ENCODE measurements around the gene CCDC12. TPM values are rescaled to one million over a fixed set of nuclear protein-coding genes. Genes with fewer than 3 reads are reported as not detected.

CCDC12 gene
- total and polyA plus RNA-seq, 2 donors (not counting 1 experiment from before 2014, with no cell fraction given), result 84.0 to 97.3 TPM

GRCh38 chr3:46959161-46959511, 17.4 kb downstream of the CCDC12 start:
- no peaks in the 10 kb centered on the region for H3K27me3 Mint-ChIP-seq
- peaks cover 92% of the 10 kb centered on the region for H4K20me1 ChIP-seq (ENCODE audit: control insufficient read depth, insufficient read depth, low read length, poor library complexity, severe bottlenecking)
- H3K4me2 ChIP-seq (replicated peaks; ENCODE audit: low read depth, low read length, poor library complexity, severe bottlenecking), result peak overlapping the region; percentile 24
- intact Hi-C loops (cut with micrococcal nuclease), result no loop called here
- H3K9me3 Mint-ChIP-seq (ENCODE audit: insufficient read depth), result no peaks in the 10 kb centered on the region
- ChIA-PET POLR2A (interaction anchor here (0.8 to 1.4 kb wide), 5 partner anchors 9 to 58 kb away, joined by 3 to 4 read pairs (median 4); partner anchors contain the start of gene CCDC12), CTCF (interaction anchor here (1.0 to 2.3 kb wide), 3 partner anchors 18 to 50 kb away, joined by 3 to 9 read pairs (median 4); no protein-coding TSS in a partner anchor)
- H3K4me1 ChIP-seq (ENCODE audit: control insufficient read depth in 2 of 2, insufficient read depth in 2 of 2, low read length in 2 of 2), result peaks cover 68 to 73% of the 10 kb centered on the region in 2 donors
- H3K27me3 ChIP-seq (replicated peaks in 1 of 4; ENCODE audit: control extremely low read depth in 1 of 4, control insufficient read depth in 3 of 4, insufficient read depth in 4 of 4, low read length in 3 of 4), result no peaks in the 10 kb centered on the region
- DNase-seq (no peak), ATAC-seq (ENCODE audit: low read depth) (peak; percentile 49)
- peak overlapping the region; percentile 50 for H3K4me3 Mint-ChIP-seq
- peaks cover 0 to 29% of the 10 kb centered on the region in 2 experiments for H3K36me3 ChIP-seq (replicated peaks in 1 of 2; ENCODE audit: control extremely low read depth in 1 of 2, control insufficient read depth in 1 of 2, extremely low read depth in 1 of 2, insufficient read depth in 2 of 2, low read length in 1 of 2)
- TF ChIP-seq CTCF (IDR thresholded peaks at IDR 0.05) (no peak), EZH2 (IDR thresholded peaks at IDR 0.05; ENCODE audit: borderline replicate concordance, insufficient read depth, low read depth, low read length, poor library complexity, severe bottlenecking) (no peak)
- no peak overlapping the region for H3K9ac ChIP-seq (ENCODE audit: low read length)
- peaks cover 82% of the 10 kb centered on the region for H3K4me1 Mint-ChIP-seq
- peak overlapping the region; percentile 92 for H3K27ac Mint-ChIP-seq
- no peaks in the 10 kb centered on the region for H3K9me3 ChIP-seq (ENCODE audit: control extremely low read depth in 1 of 3, control insufficient read depth in 2 of 3, insufficient read depth in 1 of 3, low read length in 2 of 3)
- no peak overlapping the region for H2AFZ ChIP-seq (ENCODE audit: insufficient read depth, low read depth, low read length, poor library complexity, severe bottlenecking)
- H3K79me2 ChIP-seq (ENCODE audit: control insufficient read depth, insufficient read depth, low read length), result peaks cover 96% of the 10 kb centered on the region
- H3K27ac ChIP-seq (ENCODE audit: low read length in 2 of 2), result peak overlapping the region in 1 of 2 donors; percentile 31
- H3K4me3 ChIP-seq (ENCODE audit: control extremely low read depth in 1 of 5, extremely low read depth in 1 of 5, insufficient read depth in 1 of 5, low read depth in 2 of 5, low read length in 4 of 5), result no peak overlapping the region
- 83% methylated on average over 3 of the region's 6 CpGs for WGBS (ENCODE audit: insufficient coverage)

DNA sequence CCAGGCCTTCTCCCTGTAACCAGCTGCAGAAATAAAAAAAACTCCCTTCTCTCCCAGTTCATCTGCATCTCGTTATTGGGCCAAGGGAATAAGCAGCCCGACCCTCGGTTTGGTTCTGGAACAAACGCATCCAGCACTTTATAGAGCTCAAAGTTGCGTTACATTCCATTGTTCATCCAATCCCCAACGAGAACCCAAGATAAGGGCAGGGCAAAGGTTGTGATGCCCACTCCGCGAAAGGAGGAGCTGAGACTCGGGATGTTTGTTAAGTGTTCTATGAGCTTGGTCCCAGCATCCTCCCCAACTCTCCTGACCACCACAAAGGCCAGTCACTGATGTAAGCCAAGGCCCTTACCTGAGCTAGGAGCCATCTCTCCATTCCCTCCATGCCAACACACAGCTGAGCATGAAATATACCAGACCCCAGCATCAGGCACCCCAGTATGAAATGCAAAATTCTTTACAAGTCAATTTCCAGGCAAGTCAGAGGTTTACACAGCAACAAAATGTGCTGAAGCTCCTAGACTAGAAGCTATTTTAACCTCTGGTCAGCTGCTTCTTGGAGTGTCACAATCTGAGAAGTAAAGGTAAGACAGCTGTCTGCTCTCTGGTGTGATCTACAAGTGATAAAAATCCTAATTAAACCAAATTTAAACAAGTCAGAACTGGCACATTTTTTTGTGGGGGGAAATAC, 17.9 kb downstream of the CCDC12 start:
- CTCF ChIA-PET, result interaction anchor here (0.8 to 2.3 kb wide), 5 partner anchors 9 to 49 kb away, joined by 3 to 9 read pairs (median 4); no protein-coding TSS in a partner anchor
- POLR2A ChIA-PET, result interaction anchor here (0.8 to 1.4 kb wide), 5 partner anchors 9 to 59 kb away, joined by 3 to 4 read pairs (median 4); partner anchors contain the start of gene CCDC12

More for the DNA sequence above, 17.9 kb downstream of the CCDC12 start:
- Histone ChIP-seq H3K79me2 (ENCODE audit: control insufficient read depth, insufficient read depth, low read length) (peaks cover 98% of the 10 kb centered on the region), H4K20me1 (ENCODE audit: control insufficient read depth, insufficient read depth, low read length, poor library complexity, severe bottlenecking) (peaks cover 97% of the 10 kb centered on the region), H3K36me3 (replicated peaks in 1 of 2; ENCODE audit: control extremely low read depth in 1 of 2, control insufficient read depth in 1 of 2, extremely low read depth in 1 of 2, insufficient read depth in 2 of 2, low read length in 1 of 2) (peaks cover 0 to 29% of the 10 kb centered on the region in 2 experiments), H3K27ac (ENCODE audit: low read length in 2 of 2) (peak overlapping the region in 1 of 2 donors; percentile 31), H3K4me1 (ENCODE audit: control insufficient read depth in 2 of 2, insufficient read depth in 2 of 2, low read length in 2 of 2) (peaks cover 73 to 78% of the 10 kb centered on the region in 2 donors), H3K9me3 (ENCODE audit: control extremely low read depth in 1 of 3, control insufficient read depth in 2 of 3, insufficient read depth in 1 of 3, low read length in 2 of 3) (no peaks in the 10 kb centered on the region), H3K27me3 (replicated peaks in 1 of 4; ENCODE audit: control extremely low read depth in 1 of 4, control insufficient read depth in 3 of 4, insufficient read depth in 4 of 4, low read length in 3 of 4) (no peaks in the 10 kb centered on the region), H3K9ac (ENCODE audit: low read length) (no peak overlapping the region), H3K4me3 (ENCODE audit: control extremely low read depth in 1 of 5, extremely low read depth in 1 of 5, insufficient read depth in 1 of 5, low read depth in 2 of 5, low read length in 4 of 5) (no peak overlapping the region), H3K4me2 (replicated peaks; ENCODE audit: low read depth, low read length, poor library complexity, severe bottlenecking) (peak overlapping the region; percentile 24), H2AFZ (ENCODE audit: insufficient read depth, low read depth, low read length, poor library complexity, severe bottlenecking) (no peak overlapping the region)
- no peak for DNase-seq
- no peaks in the 10 kb centered on the region for H3K27me3 Mint-ChIP-seq
- H3K9me3 Mint-ChIP-seq (ENCODE audit: insufficient read depth), result no peaks in the 10 kb centered on the region
- TF ChIP-seq CTCF (IDR thresholded peaks at IDR 0.05) (no peak), EZH2 (IDR thresholded peaks at IDR 0.05; ENCODE audit: borderline replicate concordance, insufficient read depth, low read depth, low read length, poor library complexity, severe bottlenecking) (no peak)
- peak overlapping the region; percentile 50 for H3K4me3 Mint-ChIP-seq
- peak overlapping the region; percentile 92 for H3K27ac Mint-ChIP-seq
- H3K4me1 Mint-ChIP-seq, result peaks cover 87% of the 10 kb centered on the region
- 98% methylated on average over 5 of the region's 9 CpGs for WGBS (ENCODE audit: insufficient coverage)
- ATAC-seq (ENCODE audit: low read depth), result no peak
- intact Hi-C loops (cut with micrococcal nuclease), result no loop called here

All from B cell (primary cell).